GM19238 (cell line): Measurements from ENCODE around the gene VWA3A.
A peak's percentile ranks its signal among the peaks of the same experiment; 100 is the strongest.
"Not testable (repeated sequence)": the region's sequence is repeated elsewhere in the genome, so short reads cannot be mapped to it uniquely, and the experiment has no call there.

Source experiments
- DNase-seq: peaks from one replicate; pipeline ENCODE4 v3.0.0; 2011; ENCODE audit warnings: low spot score; ENCODE audit not compliant: insufficient read length

Gene VWA3A

DNA sequence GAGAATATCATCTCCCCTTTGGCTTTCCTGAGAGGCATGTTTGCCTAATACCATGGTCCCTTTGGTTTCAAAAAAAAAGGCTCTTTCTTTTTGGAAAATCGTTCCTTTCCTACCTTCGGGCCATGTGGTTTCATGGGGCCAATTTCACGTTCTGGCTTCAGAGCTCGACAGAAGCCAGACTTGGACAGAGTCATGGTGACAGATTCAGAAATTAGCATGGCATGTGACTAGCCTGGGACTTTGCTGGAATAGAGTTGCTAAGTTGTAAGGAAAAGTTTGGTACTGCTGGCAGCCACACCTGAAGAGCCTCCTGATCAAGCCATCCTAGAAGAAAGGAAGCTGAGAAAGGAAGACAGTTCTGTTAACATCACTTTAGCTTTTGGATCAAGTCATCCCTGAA, 2.4 kb upstream of the VWA3A start:
- DNase-seq = no peak

GRCh38 chr16:22091721-22092120, 620 bp upstream of the VWA3A start:
- DNase-seq = no peak

DNA sequence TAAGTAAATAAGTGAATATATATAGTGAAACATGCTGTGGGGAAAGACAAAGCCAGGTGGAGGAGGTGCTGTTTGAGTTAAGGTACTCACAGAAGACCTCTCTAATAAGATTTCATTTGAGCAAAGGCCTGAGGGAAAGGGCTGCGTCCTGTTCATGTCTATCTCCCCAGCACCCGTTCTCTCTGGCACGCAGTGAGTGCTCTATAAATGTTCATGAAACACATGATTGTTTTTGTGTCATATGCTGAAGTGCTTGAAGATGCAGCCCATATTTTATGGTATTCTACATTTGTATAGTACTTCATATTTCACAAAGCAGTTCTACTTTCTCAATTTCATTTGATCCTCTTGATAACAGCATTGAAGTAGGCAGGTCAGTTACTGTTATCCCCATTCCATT, 990 bp downstream of the VWA3A start:
- DNase-seq = no peak

- no peak for DNase-seq
These were observed 1.7 kb downstream of the VWA3A start for GRCh38 chr16:22093996-22094395.

DNA sequence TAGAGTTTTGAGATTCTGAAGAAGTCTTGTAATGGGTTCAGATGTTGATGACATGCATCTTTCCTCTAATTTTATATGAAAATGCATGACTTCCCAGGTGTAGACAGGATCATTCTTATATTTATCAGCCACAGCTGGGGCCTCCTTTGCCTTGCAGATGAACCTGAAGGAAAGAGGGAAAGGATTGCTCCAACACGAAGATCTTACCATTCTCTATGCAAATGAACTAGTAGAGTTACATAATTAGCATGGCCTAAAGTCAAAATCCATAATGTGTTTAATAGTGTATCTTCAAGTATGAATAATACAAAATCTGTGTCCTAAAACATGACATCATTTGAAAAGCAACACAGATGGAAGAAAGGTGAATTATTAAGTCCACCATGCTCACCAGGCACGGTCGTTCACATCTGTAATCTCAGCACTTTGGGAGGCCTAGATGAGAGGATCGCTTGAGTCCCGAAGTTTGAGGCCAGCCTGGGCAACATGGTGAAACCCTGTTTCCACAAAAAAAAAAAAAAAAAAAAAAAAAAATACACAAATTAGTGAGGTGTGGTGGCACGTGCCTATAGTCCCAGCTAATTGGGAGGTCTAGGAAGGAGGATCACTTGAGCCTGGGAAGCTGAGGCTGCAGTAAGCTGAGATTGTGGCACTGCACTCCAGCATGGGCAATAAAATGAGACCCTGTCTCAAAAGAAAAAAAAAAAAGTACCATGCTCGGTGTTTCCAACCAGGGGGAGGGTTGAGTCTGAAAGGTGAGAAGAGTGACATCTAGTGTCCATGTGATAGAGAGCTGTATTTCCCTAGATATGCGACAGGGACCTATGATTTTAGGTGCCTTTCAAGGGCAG, 6.3 kb downstream of the VWA3A start:
- DNase-seq = peak; percentile 42

GRCh38 chr16:22099256-22099975, 7.1 kb downstream of the VWA3A start:
- no peak for DNase-seq

- DNase-seq = no peak
These were observed 11.1 kb downstream of the VWA3A start for GRCh38 chr16:22103441-22103840.

- DNase-seq = no peak
These were observed 17.0 kb downstream of the VWA3A start for GRCh38 chr16:22109258-22109898.

- DNase-seq = not testable (repeated sequence)
These were observed 19.3 kb downstream of the VWA3A start for GRCh38 chr16:22111629-22112028.

DNA sequence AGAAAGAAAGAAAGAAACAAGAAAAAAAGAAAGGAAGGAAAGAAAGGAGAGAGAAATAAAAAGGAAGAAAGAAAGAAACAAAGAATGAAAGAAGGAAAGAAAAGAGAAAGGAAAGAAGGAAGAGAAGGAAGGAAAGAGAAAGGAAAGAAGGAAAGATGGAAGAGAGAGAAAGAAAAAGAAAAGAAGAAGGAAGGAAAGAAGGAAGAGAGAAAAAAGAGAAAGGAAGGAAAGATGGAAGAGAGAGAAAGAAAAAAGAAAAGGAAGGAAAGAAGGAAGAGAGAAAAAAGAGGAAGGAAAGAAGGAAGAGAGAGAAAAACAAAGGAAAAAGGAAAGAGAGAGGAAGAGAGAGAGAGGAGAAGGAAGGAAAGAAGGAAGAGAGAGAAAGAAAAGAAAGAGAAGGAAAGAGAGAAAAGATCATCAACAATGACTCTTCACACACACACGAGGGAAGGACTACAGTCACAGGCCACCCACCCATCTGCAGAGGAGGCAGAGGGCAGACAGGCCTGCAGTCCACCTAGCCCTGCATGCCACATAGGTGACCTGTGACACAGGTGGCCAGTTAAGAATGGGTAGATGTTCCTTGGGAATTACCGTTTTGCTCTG, 23.9 kb downstream of the VWA3A start:
- DNase-seq = no peak

- no peak for DNase-seq
These were observed 25.3 kb downstream of the VWA3A start for GRCh38 chr16:22117609-22118008.

GRCh38 chr16:22120440-22120839, 28.1 kb downstream of the VWA3A start:
- no peak for DNase-seq

DNA sequence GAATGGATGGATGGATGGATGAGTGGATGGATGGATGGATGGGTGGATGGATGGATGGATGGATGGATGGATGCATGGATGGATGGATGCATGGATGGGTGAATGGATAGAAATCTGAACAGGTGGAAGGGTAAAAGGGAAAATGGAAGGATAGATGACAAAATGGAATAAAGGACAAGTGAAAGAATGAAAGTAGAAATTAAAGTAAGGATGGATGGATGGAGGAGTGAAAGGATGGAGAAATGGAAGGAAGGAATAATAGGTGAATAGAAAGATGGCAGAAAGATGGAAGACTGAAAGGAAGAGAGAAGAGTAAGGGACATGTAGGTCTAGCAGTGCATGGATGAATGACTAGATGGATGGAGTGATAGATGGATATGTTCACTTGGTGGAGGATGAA, 29.9 kb downstream of the VWA3A start:
- no peak for DNase-seq

DNA sequence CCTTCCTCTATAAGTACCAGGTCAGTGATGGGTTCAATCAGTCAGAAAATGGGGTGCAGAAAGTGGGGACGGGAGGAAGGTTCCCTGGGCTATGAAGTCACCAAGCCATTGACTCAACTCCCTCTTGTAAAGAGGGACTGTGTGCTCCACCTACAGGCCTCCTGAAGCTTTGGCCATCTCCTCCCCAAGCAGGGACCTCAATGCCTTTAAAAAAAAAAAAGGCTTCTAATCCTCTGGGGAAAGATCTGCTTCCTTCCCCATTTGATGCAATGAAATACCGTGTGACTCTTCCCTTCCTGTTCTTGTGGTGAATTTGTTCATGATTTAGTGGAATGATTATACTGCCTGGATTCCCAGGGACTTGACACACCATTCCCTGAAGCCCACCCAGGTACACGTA, 30.8 kb downstream of the VWA3A start:
- no peak for DNase-seq

GRCh38 chr16:22123759-22124490, 31.6 kb downstream of the VWA3A start:
- DNase-seq = no peak

DNA sequence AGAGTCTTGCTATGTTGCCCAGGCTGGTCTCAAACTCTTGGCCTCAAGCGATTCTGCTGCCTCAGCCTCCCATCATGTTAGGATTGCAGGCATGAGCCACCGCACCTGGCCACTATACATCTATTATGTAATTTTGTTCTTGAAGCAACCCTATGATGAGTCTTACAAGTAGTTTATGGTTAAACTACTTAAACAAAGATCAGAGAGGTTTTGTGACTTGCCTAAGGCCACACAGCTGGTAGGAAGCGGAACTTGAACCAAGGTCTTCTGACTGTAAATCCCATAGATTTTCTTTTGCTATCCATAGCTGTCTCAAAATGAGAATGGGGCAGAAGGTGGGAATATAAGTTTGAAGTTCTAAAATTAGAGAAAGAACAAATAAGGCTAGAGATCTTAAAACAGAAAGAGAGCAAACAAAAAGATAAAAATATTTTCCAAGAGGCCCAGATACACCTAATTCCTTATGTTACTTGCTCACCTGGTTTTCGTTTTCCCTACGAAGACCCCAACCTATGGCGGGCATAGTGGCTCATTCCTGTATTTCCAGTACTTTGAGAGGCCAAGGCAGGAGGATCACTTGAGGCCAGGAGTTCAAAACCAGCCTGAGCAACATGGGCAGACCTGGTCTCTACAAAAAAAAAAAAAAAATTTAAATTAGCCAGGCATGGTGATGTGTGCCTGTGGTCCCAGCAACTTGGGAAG, 32.4 kb downstream of the VWA3A start:
- DNase-seq = no peak

GRCh38 chr16:22126037-22126558, 33.8 kb downstream of the VWA3A start:
- DNase-seq = no peak

DNA sequence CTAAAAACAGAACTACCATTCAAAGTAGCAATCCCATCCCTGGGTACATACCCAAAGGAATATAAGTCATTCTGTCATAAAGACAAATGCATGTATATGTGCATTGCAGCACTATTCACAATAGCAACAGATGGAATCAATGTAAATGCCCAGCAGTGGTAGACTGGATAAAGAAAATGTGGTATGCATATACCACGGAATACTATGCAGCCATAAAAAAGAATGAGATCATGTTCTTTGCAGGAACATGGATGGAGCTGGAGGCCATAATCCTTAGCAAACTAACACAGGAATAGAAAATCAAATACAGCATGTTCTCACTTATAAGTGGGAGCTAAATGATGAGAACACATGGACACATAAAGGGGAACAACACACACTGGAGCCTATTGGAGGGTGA, 36.2 kb downstream of the VWA3A start:
- DNase-seq = not testable (repeated sequence)

GRCh38 chr16:22130528-22130927, 38.2 kb downstream of the VWA3A start:
- no peak for DNase-seq

GRCh38 chr16:22132801-22133200, 40.5 kb downstream of the VWA3A start:
- no peak for DNase-seq
